ENCODE data around the gene KIF13A.
"Not testable (repeated sequence)": the region's sequence is repeated elsewhere in the genome, so short reads cannot be mapped to it uniquely, and the experiment has no call there.

The KIF13A gene

DNA sequence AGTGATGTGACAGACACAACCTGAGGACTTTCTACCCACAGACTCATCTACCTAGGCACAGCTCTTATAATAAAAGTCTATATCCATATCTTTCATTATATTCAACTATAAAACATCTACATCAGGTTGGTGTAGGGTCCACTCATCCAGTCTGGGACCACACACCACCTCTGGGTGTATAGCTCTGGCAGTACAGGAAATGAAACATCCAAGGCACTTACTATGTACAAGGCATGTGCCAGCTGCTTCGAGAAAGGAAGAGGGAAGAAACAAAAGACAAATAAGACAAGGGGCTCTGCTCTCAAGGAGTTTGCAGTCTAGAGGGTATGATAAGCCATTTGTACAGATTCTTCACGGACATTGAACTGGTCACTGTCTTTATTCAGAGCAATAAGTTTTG, 18.6 kb downstream of the KIF13A start:
- no peak for DNase-seq (ENCODE audit: low read depth in 3 of 3)

DNA sequence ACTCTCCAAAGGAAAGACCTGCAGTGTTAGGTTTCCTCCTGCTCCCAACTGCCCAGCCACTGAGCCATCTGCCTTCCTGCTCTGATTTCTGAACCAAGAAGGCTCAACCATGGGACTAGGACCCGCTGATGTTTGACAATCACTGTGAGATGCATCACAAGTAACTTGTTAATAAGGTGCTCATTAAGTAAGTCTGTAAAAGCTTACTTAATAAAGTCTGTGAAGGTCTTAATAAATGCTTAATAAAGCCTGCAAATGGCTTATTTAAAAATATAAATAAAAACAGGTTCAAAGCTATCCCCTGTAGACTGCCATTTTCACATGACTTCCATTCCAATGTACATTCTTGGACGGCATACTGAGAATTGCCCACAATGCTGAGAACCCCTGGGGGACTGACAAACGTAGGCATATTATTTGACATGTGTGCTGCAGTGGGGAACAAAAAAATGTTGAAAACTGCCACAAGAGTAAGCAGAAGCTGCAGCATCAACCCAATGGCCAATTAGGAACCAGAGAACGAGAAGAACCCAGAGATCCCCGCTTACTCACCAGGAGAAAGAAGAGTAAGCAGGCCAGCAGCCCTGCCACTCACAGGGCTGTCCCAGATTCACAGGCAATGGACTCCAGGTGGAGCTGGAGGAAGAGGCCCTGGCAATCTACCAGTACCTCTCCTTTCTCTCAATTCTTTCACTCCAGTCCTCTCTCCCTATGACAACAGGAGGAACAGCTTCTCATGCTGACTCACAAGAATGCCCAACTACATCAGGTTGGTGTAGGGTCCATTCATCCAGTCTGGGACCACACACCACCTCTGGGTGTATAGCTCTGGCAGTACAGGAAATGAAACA, 19.5 kb downstream of the KIF13A start:
- no peak for DNase-seq (ENCODE audit: low read depth in 3 of 3)

DNA sequence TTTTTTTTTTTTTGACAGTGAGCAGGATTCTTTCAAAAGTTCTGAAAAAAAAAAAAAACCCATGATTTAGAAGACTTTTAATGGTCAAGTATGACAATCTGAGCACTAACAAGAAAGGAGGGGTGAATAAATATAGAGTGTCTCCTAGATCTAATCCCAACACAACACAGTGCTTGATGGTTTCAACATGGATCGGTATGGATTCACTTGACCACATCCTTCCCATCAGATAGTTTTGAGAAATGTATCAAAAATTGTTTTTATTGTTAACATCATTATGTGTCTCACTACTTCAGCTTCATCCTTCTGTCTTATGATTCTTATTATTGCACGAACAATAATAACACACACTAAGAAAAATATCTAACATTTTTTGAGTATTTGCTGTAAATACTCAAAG, 21.0 kb downstream of the KIF13A start:
- no peak for DNase-seq (ENCODE audit: low read depth in 3 of 3)

DNA sequence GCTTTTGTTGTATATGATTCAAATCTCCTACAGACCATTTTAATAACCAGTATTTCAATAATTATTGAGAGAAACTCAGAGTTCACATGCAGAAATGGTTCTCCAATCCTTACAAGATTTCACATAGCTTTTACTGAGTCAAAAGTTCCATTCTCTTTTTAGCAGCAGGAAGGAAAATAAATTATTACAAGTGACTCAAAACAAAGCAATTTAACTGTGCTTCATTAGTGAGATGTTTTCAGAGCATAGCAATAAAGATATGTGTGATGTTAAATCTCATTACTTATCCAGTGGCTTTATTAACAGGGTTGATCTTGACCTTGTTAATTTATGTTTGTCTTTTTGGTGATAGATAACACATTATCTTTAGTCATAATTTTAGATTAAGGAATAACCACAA, 22.0 kb downstream of the KIF13A start:
- no peak for DNase-seq (ENCODE audit: low read depth in 3 of 3)

DNA sequence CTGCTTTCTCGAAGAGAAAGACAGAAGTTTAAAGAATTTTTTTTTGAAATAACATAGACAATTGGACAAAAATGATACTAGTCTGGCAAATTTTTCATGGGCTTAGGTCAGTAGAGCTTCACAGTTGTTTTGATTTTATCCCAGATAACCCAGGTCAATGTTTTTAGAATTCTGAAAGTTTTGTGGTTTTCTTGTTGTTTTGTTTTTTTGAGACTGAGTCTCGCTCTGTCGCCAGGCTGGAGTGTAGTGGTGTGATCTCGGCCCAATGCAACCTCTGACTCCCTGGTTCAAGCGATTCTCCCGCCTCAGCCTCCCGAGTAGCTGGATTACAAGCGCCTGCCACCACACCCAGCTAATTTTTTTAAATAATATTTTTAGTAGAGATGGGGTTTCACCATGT, 22.8 kb downstream of the KIF13A start:
- no peak for DNase-seq (ENCODE audit: low read depth in 3 of 3)

DNA sequence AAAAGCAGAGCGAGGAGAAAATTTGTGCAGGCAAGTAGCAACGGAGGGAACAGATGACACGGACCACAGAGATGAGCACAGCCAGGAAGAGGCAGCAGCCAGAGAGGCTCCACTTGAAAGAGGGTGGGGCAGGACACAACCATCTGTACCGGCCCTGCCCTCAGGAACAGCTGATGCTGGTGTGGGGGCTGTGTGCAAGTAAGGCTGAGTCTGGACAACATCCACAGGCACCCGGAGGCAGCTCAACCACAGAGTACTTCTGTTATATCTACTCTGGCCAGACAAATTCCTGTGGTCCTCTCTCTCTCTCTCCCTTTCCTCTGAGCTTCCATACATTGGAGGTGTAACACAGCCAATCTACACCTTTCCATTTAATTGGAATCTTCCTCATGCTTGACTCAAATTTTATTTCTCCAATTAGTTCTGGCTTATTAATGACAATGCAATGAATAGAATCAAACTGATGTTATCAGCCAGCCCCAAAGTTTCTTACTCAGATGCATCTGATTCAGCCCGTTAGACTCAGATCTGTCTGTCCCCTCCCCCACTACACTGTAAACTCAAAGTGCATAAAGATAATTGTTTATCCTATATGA, 24.9 kb downstream of the KIF13A start:
- DNase-seq (ENCODE audit: low read depth in 3 of 3) = no peak

DNA sequence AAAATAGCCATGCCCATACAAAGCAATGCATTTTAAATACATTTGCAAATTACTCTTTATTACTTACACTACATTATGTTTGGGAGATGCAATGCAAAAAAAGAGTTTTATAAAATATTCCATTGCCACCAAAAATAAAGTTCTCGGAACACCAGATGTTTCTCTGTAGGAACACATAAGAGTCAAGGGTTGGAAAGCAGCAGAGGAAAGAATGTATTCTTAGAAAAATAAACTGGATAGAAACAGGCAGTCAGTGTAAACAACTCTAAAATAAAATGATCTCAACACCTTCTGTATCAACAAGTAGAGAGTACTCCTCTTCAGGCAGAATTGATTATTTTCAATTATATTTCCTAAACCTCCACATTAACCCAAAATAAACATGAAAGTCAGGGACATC, 28.1 kb downstream of the KIF13A start:
- DNase-seq (ENCODE audit: low read depth in 3 of 3) = no peak

DNA sequence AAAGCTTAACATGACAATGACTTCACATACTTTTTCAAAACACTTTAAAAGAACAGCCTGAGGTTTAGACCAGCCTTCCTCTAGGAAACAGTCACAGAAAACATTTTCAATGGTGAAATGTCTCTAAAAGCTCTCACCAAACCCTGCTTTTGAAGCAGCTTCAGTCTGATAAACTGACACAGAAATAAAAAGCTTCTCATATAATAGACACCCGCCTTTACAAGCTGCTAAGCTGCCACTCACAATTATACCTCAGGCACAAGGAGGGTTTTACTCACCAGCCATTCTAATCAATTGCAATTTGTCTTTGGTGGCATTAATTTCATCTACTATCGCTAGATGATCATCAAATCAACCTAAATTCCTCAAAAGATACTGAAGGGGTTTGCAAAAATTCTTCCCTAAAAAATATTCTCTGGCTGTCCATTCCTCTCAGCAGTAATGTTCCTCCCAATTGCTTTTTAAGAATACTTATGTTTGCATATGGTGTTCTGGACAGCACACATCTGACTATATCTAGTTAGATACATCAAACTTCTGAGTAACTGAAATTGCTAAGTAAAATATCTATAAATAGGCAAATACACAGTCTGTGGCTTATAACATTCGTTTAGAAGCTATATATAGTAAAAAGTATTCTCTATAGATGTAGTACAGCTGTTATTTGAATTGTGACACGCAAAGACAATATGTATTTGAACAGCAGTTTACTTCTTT, 29.4 kb downstream of the KIF13A start:
- no peak for DNase-seq (ENCODE audit: low read depth in 3 of 3)

DNA sequence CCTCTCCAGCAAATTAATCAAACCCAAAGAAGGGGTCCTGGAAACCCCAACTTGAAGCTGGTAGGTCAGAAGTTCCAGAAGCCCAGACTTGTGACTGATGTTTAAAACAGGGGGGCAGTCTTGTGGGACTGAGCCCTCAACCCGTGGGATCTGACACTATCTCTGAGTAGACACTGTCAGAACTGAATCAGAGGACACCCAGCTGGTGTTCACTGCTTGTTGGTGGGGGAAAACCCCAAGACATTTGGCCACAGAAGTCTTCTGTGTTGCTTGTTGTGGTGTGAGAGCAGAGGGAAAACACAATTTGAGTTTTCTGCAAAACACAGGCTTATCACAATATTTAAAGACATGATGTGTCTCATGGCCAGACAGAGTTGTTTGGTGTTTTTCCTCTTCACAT, 29.9 kb downstream of the KIF13A start:
- DNase-seq (ENCODE audit: low read depth in 3 of 3) = no peak

DNA sequence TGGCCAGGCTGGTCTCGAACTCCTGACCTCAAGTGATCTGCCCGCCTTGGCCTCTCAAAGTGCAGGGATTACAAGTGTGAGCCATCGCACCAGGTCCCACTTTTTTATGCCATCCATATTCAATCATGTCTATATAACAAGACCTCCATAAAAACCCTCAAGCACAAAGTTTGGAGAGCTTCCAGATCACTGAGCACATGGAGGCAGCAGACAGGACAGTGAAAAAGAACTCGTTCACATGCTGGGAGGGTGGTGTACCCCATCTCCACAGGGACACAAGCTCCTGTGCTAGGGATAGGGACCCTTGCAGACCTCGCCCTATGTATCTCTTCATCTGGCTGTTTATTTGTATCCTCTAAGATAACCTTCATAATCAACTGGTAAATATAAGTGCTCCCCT, 30.3 kb downstream of the KIF13A start:
- DNase-seq (ENCODE audit: low read depth in 3 of 3) = no peak

DNA sequence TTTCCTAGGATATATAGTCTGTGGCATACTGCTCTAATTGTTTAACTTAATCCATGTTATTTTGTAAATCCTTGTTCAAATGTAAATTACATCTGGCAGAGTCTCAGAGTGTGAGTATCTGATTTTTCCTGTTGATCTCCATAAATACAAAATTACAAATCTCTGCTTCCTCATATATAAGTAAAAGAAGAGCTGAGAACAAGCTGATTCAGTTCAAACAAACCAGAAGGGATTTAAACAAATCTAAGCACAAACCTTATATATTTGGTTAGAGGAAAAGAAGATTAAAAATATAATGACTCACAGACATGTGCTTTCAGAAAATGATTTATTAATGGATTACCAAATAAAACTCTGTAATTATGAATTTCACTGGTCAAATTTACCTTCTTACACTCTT, 37.3 kb downstream of the KIF13A start:
- DNase-seq (ENCODE audit: low read depth in 3 of 3) = no peak

DNA sequence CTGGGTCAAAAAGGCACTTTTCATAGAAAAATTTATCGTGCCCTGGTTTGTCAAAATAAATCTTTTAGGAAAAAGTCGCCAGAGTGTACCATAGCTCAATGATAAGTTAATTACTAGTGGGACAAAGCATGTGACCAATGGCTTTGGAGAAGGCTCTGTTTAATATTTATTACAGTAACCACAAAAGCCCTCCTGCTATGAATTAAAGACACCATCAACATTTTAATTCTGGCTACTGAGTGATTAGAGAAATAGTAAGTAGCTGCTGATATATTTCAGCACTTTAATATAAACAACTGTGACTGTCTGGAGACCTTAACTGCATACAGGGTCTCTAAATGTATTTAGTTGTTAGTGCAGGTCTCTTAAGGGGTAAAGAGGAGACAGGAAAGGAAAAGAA, 38.3 kb downstream of the KIF13A start:
- no peak for DNase-seq (ENCODE audit: low read depth in 3 of 3)

DNA sequence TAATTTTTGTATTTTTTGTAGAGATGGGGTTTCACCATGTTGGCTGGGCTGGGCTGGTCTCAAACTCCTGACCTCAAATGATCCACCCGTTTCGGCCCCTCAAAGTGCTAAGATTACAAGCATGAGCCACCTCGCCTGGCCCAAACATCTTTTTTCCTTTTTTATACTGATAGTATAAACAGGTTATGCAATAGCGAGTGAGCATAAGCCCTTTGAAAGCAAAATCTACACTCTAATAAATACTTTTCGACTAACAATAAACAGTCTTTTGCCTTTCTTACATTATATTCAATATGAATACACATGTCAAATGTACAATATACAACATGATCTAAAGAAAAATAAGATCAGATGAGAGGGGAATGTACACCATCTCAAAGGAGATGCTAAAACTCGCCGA, 38.7 kb downstream of the KIF13A start:
- no peak for DNase-seq (ENCODE audit: low read depth in 3 of 3)

DNA sequence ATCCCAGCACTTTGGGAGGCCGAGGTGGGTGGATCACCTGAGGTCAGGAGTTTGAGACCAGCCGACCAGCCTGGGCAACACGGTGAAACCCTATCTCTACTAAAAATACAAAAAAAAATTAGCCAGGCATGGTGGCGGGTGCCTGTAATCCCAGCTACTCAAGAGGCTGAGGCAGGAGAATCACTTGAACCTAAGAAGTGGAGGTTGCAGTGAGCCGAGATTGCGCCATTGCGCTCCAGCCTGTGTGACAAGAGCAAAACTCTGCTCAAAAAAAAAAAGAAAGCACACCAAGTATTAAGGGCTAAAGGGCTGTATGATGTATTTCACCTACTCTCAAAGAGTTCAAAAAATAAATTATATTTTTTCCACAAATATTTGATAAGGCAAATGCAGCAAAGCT, 39.9 kb downstream of the KIF13A start:
- not testable (repeated sequence) for DNase-seq (ENCODE audit: low read depth in 3 of 3)

DNA sequence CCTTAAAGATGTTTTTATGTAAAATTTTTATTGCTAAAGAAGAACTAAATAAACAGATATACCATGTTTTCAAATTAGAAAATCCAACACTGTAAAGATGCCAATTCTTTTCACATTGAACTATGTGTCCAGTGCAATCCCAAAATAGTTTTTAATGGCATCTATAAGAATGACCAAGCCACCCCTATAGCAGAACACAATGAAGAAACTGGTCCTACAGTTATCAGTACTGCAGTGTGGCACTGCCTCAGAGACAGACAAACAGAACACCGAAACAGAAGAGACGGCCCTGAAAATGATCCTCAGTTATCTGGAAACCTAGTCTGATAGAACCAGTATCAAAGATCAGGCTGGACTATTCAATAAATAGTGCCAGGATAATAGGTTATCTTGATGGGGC, 41.9 kb downstream of the KIF13A start:
- no peak for DNase-seq (ENCODE audit: low read depth in 3 of 3)

DNA sequence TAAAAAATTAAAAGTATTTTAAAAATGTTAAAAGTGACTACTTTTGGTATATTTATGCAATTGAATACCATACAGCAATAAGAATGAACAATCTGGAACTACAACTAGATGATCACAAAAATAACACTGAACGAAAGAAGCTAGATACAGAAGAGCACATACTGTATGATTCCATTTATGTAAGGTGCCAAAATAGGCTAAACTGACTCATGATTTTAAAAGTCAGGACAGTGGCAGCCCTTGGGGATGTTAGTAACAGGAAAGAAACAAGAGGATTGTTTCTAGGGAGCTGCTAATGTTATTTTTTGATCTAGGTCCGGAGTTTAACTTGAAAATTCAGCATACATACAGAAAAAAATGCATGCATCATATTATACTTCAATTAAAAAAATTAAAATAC, 42.3 kb downstream of the KIF13A start:
- DNase-seq (ENCODE audit: low read depth in 3 of 3) = no peak

DNA sequence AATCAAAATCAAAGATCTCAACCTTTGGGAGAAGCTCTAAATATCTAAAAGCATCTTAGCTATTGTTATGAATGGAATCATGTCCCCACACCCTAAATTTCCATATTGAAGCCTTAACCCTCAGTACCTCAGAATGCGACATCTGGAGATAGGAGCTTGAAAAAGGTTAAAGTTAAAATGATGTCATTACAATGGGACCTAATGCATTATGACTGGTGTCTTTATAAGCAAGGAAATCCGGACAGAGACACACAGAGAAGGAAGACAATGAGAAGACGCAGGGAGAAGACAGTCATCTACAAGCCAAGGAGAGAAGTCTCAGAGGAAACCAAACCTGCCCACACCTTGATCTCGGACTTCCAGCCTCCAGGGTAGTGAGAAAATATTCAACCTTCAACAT, 46.1 kb downstream of the KIF13A start:
- no peak for DNase-seq (ENCODE audit: low read depth in 3 of 3)

DNA sequence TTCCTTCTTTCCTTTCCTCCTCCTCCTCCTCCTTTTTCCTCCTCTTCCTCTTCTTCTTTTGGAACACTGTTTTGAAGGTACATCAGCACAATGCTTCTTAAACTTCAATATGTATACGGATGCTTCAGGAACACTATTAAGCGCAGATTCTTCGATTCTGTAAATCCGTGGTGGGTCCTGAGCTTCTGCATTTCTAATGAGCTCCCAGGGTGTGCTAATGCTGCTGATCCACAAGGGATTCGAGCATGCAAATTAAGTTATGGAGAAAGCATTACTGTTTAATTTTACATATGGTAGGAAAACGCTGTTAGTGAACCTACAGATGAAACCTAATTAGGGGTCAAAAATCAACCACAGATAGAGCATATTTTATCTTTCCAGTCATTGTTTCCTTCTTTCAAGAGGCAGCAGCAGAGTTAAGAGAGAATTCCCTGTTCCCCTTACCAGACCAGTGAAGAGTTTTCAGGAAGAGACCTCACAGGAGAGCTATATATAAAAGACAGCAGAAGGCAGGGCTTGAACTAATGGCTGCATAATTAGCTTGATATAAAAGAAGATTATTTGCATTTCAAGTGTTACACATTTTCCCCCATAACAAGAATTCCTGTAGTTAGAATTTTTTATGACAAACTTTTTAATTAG, 47.2 kb downstream of the KIF13A start:
- DNase-seq (ENCODE audit: low read depth in 3 of 3) = no peak

DNA sequence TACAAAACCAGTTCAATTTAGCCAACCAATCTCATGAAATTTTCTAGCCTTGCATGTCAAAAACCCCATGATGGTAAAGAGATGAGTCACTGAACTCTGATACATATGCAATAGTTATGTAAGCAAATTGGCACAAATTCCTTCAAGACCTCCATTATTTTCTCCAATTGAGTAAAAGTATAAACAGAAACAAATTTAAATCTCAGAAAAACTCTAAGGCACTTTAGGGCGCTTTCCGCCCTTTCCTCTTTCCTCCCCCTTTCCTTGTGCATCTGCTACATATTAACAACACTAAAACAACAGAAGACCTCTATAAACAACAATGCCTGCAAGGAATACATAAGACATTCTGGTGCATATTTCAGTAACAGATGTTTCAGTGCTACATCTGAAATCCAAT, 48.5 kb downstream of the KIF13A start:
- no peak for DNase-seq (ENCODE audit: low read depth in 3 of 3)

DNA sequence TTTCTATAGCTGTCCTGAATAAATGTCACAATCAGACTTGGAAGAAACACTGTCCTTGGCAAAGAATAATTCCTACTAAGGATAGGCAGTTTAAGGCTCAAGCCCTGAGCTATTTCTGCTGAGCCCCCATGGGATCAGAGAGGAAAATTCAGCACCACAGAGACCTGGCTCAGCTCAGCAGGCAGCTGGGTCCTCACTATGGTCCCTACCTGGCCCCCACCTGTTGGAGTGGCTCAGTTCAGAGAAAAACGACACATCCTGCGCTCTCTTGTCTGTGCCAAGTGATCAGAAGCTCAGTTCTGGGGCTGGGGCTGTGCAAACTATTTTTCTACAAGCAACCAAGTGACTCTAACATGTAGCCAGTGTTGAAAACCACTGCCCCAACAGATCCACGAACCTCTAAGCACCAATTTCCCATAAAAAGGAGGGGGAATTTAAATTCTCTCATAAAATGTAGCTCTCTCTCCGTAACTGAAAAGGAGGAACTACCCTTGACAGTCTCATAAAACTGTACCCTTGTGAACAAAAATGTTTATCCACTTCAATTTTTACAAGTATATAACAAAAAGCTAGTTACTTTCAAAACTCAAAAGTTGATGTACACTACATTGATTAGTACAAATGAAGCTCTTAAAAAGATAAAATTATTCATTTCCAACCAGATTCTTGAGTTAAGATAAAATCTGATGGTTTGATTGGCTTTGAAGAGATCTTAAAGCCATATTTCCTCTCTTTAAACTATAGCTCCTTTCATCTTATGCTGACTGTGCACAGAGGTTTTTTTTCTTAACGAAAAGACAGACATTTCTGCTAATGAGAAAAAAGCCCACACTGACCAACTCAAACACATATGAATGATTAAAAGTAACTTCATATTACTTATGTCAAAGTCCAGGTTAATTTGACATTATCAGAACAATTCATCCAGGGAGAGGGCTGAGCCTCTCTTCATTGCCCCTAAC, 52.0 kb downstream of the KIF13A start:
- DNase-seq (ENCODE audit: low read depth in 3 of 3) = no peak

DNA sequence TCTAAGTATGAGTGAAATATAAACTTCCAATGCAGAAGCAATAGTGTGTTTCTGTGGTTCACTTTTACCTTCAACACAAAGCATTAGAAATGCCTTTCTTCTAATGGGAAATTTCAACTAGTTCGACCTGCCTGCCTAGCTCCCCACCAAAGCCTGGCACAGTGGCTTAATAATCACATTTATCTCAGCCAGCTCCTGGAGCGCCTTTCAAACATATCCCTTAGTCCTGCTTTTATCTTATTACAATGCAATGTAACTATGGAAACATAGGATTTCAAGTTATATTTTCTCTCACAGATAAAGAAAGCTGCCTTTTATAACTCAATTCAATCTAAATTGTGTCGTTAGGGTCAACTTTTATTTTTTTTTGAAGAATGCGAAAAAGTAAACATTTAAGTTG, 53.7 kb downstream of the KIF13A start:
- no peak for DNase-seq (ENCODE audit: low read depth in 3 of 3)

All from stimulated activated CD4-positive, alpha-beta T cell treated with anti-CD3 and anti-CD28 coated beads, TNF-alpha, amount 100 ng/mL, for 4 hours (primary cell).